BJ (cell line): ENCODE data around the gene HSP90AB1. TPM values are rescaled to one million over a fixed set of nuclear protein-coding genes. Genes with fewer than 3 reads are reported as not detected.

ENCODE experiments used
- CTCF ChIA-PET: fragments of 350-600 bp; formaldehyde crosslinking; extraction: SDS; loops from one replicate; lab custom pipeline; 2021; ENCODE audit warnings: antibody characterized with exemption, inconsistent platforms; lab: Yijun Ruan, JAX
- POLR2A ChIA-PET: fragments of 300-600 bp; sonication (Branson Sonifier 250); formaldehyde crosslinking; extraction: SDS; loops from one replicate; lab custom pipeline; 2021; ENCODE audit warnings: antibody characterized with exemption; lab: Charles Lee
- DNase-seq: peaks from one replicate; pipeline ENCODE4 v3.0.0-alpha.2; 2011; ENCODE audit warnings: low read depth
- H3K27me3 ChIP-seq: 2 replicates; pipeline ENCODE4 v1.6.0; 2011; ENCODE audit warnings: low read length; ENCODE audit not compliant: control insufficient read depth, insufficient read depth
- H3K36me3 ChIP-seq: 2 replicates; pipeline ENCODE4 v1.5.1; 2011; ENCODE audit warnings: low read length; ENCODE audit not compliant: control insufficient read depth, insufficient read depth
- H3K4me3 ChIP-seq: 2 replicates; pipeline ENCODE4 v1.5.1; 2011; ENCODE audit warnings: low read depth, mild to moderate bottlenecking, control low read depth, low read length
- CTCF ChIP-seq: IDR thresholded peaks from 2 replicates; pipeline ENCODE4 v1.5.1; 2011; ENCODE audit warnings: low read depth, mild to moderate bottlenecking, control low read depth, inconsistent platforms, low read length, moderate library complexity; ENCODE audit not compliant: insufficient read depth
- polyA plus RNA-seq: library from polyadenylated mRNA; depleted of rRNA; stranded (reverse); fragments of >200 nt; gene quantifications from 2 replicates; pipeline ENCODE4 v1.2.3, GENCODE V29; 2011

The HSP90AB1 gene
- polyA plus RNA-seq, 1 experiment = 578 TPM

- no peak for TF ChIP-seq CTCF
- Histone ChIP-seq H3K36me3 (no peaks in the 10 kb centered on the region), H3K27me3 (no peaks in the 10 kb centered on the region), H3K4me3 (no peak overlapping the region)
- CTCF ChIA-PET = interaction anchor here (2.7 kb wide), 1 partner anchor 53 kb away, joined by 10 read pairs; no protein-coding TSS in a partner anchor
- POLR2A ChIA-PET = no interaction called here
- no peak for DNase-seq
Measured at GRCh38 chr6:44225579-44226325, 21.1 kb upstream of the HSP90AB1 start.

- DNase-seq = no peak
- no peak for TF ChIP-seq CTCF
- Histone ChIP-seq H3K36me3 (no peaks in the 10 kb centered on the region), H3K27me3 (no peaks in the 10 kb centered on the region), H3K4me3 (no peak overlapping the region)
- ChIA-PET CTCF (interaction anchor here (1.9 to 2.7 kb wide), 2 partner anchors 10 to 54 kb away, joined by 9 to 10 read pairs; no protein-coding TSS in a partner anchor), POLR2A (no interaction called here)
Measured at GRCh38 chr6:44226368-44227147, 20.3 kb upstream of the HSP90AB1 start.

GRCh38 chr6:44227148-44227793, 19.6 kb upstream of the HSP90AB1 start:
- DNase-seq = no peak
- ChIA-PET CTCF (interaction anchor here (0.9 to 1.9 kb wide), 3 partner anchors 9 to 55 kb away, joined by 3 to 9 read pairs (median 6); partner anchors contain the start of gene SLC35B2), POLR2A (no interaction called here)
- Histone ChIP-seq H3K27me3 (no peaks in the 10 kb centered on the region), H3K36me3 (no peaks in the 10 kb centered on the region), H3K4me3 (no peak overlapping the region)
- no peak for TF ChIP-seq CTCF

- Histone ChIP-seq H3K36me3 (no peaks in the 10 kb centered on the region; the same call in 1 of the 2 replicates), H3K4me3 (no peak overlapping the region), H3K27me3 (no peaks in the 10 kb centered on the region)
- ChIA-PET POLR2A (no interaction called here), CTCF (interaction anchor here (0.7 to 1.9 kb wide), 4 partner anchors 9 to 55 kb away, joined by 3 to 9 read pairs (median 4); partner anchors contain the start of gene SLC35B2)
- no peak for DNase-seq
- TF ChIP-seq CTCF = no peak
Measured at GRCh38 chr6:44228031-44228430, 18.9 kb upstream of the HSP90AB1 start.
